HG03097 (cell line): ENCODE measurements around the gene GRB2.
"Not testable (repeated sequence)": the region's sequence is repeated elsewhere in the genome, so short reads cannot be mapped to it uniquely, and the experiment has no call there.

Experiments
- ATAC-seq: cut with Tn5 transposase; IDR thresholded peaks from one replicate; pipeline ENCODE4 v1.9.1; 2021; ENCODE audit not compliant: unreplicated experiment, low FRiP score

The GRB2 gene

GRCh38 chr17:75356260-75356937 lies 49.1 kb downstream of the GRB2 start:
- ATAC-seq = no peak

GRCh38 chr17:75353176-75353575 lies 52.3 kb downstream of the GRB2 start:
- ATAC-seq = no peak

- ATAC-seq = no peak
Measured at GRCh38 chr17:75352079-75352569, 53.4 kb downstream of the GRB2 start.

- ATAC-seq = no peak
Measured at GRCh38 chr17:75350706-75351105, 54.8 kb downstream of the GRB2 start.

GRCh38 chr17:75350029-75350428 lies 55.4 kb downstream of the GRB2 start:
- no peak for ATAC-seq

- no peak for ATAC-seq
Measured at GRCh38 chr17:75349589-75349988, 55.9 kb downstream of the GRB2 start.

- ATAC-seq = no peak
Measured at GRCh38 chr17:75348386-75349012, 57.0 kb downstream of the GRB2 start.

- ATAC-seq = no peak
Measured at GRCh38 chr17:75346906-75347305, 58.6 kb downstream of the GRB2 start.

- not testable (repeated sequence) for ATAC-seq
Measured at GRCh38 chr17:75346368-75346767, 59.1 kb downstream of the GRB2 start.

GRCh38 chr17:75345514-75346167 lies 59.8 kb downstream of the GRB2 start:
- peak; percentile 46 for ATAC-seq

GRCh38 chr17:75344666-75345065 lies 60.8 kb downstream of the GRB2 start:
- no peak for ATAC-seq

- no peak for ATAC-seq
Measured at GRCh38 chr17:75342996-75343395, 62.5 kb downstream of the GRB2 start.

GRCh38 chr17:75341784-75342486 lies 63.5 kb downstream of the GRB2 start:
- ATAC-seq = no peak

GRCh38 chr17:75340631-75341030 lies 64.8 kb downstream of the GRB2 start:
- ATAC-seq = no peak

- ATAC-seq = no peak
Measured at GRCh38 chr17:75339971-75340370, 65.5 kb downstream of the GRB2 start.

- ATAC-seq = no peak
Measured at GRCh38 chr17:75338335-75338734, 67.1 kb downstream of the GRB2 start.

- ATAC-seq = no peak
Measured at GRCh38 chr17:75335315-75335714, 70.2 kb downstream of the GRB2 start.

GRCh38 chr17:75334723-75335122 lies 70.8 kb downstream of the GRB2 start:
- no peak for ATAC-seq

- ATAC-seq = no peak
Measured at GRCh38 chr17:75331671-75332070, 73.8 kb downstream of the GRB2 start.

- no peak for ATAC-seq
Measured at GRCh38 chr17:75327757-75328156, 77.7 kb downstream of the GRB2 start.

GRCh38 chr17:75326226-75326848 lies 79.1 kb downstream of the GRB2 start:
- no peak for ATAC-seq
